Fibroblast of skin of left quadriceps (primary cell): ENCODE results near the gene SIRT2.
"Not testable (repeated sequence)": the region's sequence is repeated elsewhere in the genome, so short reads cannot be mapped to it uniquely, and the experiment has no call there.

Experiments
- DNase-seq, 2 experiments: peaks; one replicate each; pipeline ENCODE4 v3.0.0-alpha.2; 2013; ENCODE audit warnings: low read depth in 2 of 2

The SIRT2 gene

GRCh38 chr19:38899447-38900201 lies at the start of gene SIRT2, which contains the start of gene NFKBIB:
SIRT2 (minus strand) TSS chr19:38899618; CDS start chr19:38899521, 97 bp downstream.
NFKBIB (plus strand) TSS chr19:38899969; CDS start chr19:38900033, 64 bp downstream.
- peak; percentile 99 to 100 for DNase-seq

- DNase-seq: no peak
These were observed 47.0 kb upstream of the SIRT2 start for GRCh38 chr19:38946229-38947010.

GRCh38 chr19:38945562-38946228 lies 46.3 kb upstream of the SIRT2 start:
- no peak for DNase-seq

GRCh38 chr19:38944981-38945506 lies 45.6 kb upstream of the SIRT2 start:
- no peak for DNase-seq

- no peak for DNase-seq
These were observed 43.2 kb upstream of the SIRT2 start for GRCh38 chr19:38942471-38943181.

- no peak for DNase-seq
These were observed 42.6 kb upstream of the SIRT2 start for GRCh38 chr19:38941979-38942378.

GRCh38 chr19:38941466-38941865 lies 42.0 kb upstream of the SIRT2 start:
- not testable (repeated sequence) for DNase-seq

- no peak for DNase-seq
These were observed 40.5 kb upstream of the SIRT2 start for GRCh38 chr19:38939957-38940356.

- no peak for DNase-seq
These were observed 34.1 kb upstream of the SIRT2 start for GRCh38 chr19:38933544-38933943.

- no peak for DNase-seq
These were observed 33.2 kb upstream of the SIRT2 start for GRCh38 chr19:38932425-38933179.

GRCh38 chr19:38931521-38931793 lies 32.0 kb upstream of the SIRT2 start:
- no peak for DNase-seq

- DNase-seq: peak; percentile 98
These were observed 31.5 kb upstream of the SIRT2 start, which contains the start of gene MRPS12 for GRCh38 chr19:38930776-38931520. MRPS12 (plus strand) TSS chr19:38930944; CDS start chr19:38931295, 351 bp downstream.

- peak; percentile 83 to 85 for DNase-seq
These were observed 30.7 kb upstream of the SIRT2 start, which contains the start of gene SARS2 for GRCh38 chr19:38929929-38930775. SARS2 (minus strand) TSS chr19:38930763; CDS start chr19:38930736, 27 bp downstream.

GRCh38 chr19:38928391-38929001 lies 29.1 kb upstream of the SIRT2 start:
- no peak for DNase-seq

GRCh38 chr19:38924388-38924787 lies 25.0 kb upstream of the SIRT2 start:
- no peak for DNase-seq

- no peak for DNase-seq
These were observed 23.1 kb upstream of the SIRT2 start for GRCh38 chr19:38922482-38922881.

GRCh38 chr19:38921420-38922274 lies 22.2 kb upstream of the SIRT2 start:
- DNase-seq: no peak
